Measurements from ENCODE around the gene IRAK2. TPM values are rescaled to one million over a fixed set of nuclear protein-coding genes. Genes with fewer than 3 reads are reported as not detected.

IRAK2 gene
- total and polyA plus RNA-seq, 2 of the 8 experiments (the other 6 are each of a cell fraction or from before 2014, with no cell fraction given) = 1.5 TPM

DNA sequence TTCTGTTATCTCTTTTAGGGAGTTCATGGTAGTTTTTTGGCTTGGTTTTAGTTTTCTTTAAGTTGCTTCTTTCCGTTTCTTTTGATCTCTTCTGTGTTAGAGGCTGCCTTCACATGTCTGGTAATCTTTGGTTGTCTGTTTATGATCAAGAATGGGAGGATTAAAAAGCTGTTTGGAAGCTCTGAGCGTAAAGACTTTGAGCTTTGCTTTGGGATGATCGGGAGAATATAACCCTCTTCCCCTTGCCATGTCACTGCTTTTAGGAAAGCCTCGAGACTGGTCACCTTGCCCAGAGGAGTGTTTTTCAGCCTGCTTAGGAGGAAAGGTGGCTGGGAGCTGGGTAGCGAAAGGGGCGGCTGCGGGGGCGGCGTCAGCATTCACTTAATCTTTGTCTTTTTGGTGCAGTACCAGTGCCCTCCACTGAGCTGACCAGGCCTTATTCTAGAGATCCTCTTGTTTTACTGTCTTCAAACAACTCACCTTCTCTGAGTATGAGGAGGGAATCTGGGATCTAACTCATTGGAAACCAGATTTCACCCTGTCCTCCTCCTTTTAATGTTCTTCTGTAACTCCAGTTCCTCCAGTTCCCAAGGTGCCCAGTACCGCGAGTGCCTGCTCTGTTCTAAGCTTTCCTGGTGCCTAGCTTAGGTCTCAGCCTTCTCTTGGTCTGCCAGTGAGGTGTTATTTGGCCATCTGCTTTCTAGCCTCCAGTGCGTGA is 99.1 kb downstream of the IRAK2 start:
- Histone ChIP-seq H3K23me2 (ENCODE audit: low read depth, low read length) (no peaks in the 10 kb centered on the region), H3K79me1 (ENCODE audit: low read depth, low read length) (no peaks in the 10 kb centered on the region), H4K91ac (replicated peaks; ENCODE audit: insufficient read length, low read length) (no peak overlapping the region), H3K14ac (ENCODE audit: insufficient read length) (no peak overlapping the region), H3K4me1 (replicated peaks in 1 of 4; ENCODE audit: control insufficient read depth in 3 of 4, insufficient read depth in 4 of 4, low read length in 3 of 4) (no peaks in the 10 kb centered on the region; a peak in 2 of 7 replicates), H2BK12ac (ENCODE audit: low read depth, low read length) (peak overlapping the region; percentile 81; the same call in 1 of the 2 replicates), H3K9ac (replicated peaks in 1 of 4; ENCODE audit: extremely low read depth in 1 of 4, low read depth in 3 of 4, low read length in 3 of 4) (no peak overlapping the region; a peak in 1 of 7 replicates), H4K8ac (ENCODE audit: extremely low read depth, insufficient read depth, low read length) (no peak overlapping the region), H3K23ac (ENCODE audit: insufficient read length) (no peak overlapping the region), H3K9me3 (ENCODE audit: insufficient read depth in 2 of 2, low read depth in 1 of 2, low read length in 1 of 2) (no peaks in the 10 kb centered on the region), H3K4me3 (ENCODE audit: extremely low read depth in 1 of 4, insufficient read depth in 2 of 4, low read depth in 3 of 4, low read length in 4 of 4) (no peak overlapping the region), H3K56ac (replicated peaks; ENCODE audit: insufficient read length, low read depth, low read length) (no peak overlapping the region), H2AK5ac (ENCODE audit: low read depth, low read length) (no peak overlapping the region), H3K4ac (replicated peaks; ENCODE audit: insufficient read length, low read depth, low read length) (peak overlapping the region; percentile 50), H3K27ac (ENCODE audit: low read depth, low read length) (no peak overlapping the region), H2BK15ac (ENCODE audit: low read length) (no peak overlapping the region), H3K79me2 (ENCODE audit: control insufficient read depth in 1 of 2, insufficient read depth in 2 of 2, low read length in 2 of 2) (peaks cover 0 to 38% of the 10 kb centered on the region in 2 experiments; a peak in 2 of 4 replicates), H2BK5ac (ENCODE audit: low read depth, low read length) (no peak overlapping the region), H3K27me3 (replicated peaks in 1 of 4; ENCODE audit: control insufficient read depth in 3 of 4, extremely low read depth in 1 of 4, insufficient read depth in 3 of 4, low read length in 3 of 4) (no peaks in the 10 kb centered on the region), H3K4me2 (ENCODE audit: insufficient read depth in 1 of 2, low read depth in 2 of 2, low read length in 2 of 2) (peak overlapping the region; percentile 15 to 20; a peak in 2 of 4 replicates), H2BK120ac (replicated peaks; ENCODE audit: low read depth, low read length) (no peak overlapping the region), H2AFZ (ENCODE audit: low read length) (0 out of 2 replicates have a peak overlapping the region, but pooled peaks have one; percentile 13), H2BK20ac (ENCODE audit: low read length) (no peak overlapping the region), H4K20me1 (replicated peaks in 1 of 2; ENCODE audit: control insufficient read depth in 1 of 2, insufficient read depth in 2 of 2, low read length in 2 of 2) (peaks cover 1 to 4% of the 10 kb centered on the region in 2 experiments), H3K18ac (ENCODE audit: extremely low read depth, low read length) (no peak overlapping the region), H4K5ac (ENCODE audit: insufficient read length, low read depth, low read length) (no peak overlapping the region), H3K36me3 (ENCODE audit: control insufficient read depth in 2 of 4, insufficient read depth in 4 of 4, low read length in 3 of 4) (peaks cover 2 to 33% (median 14%) of the 10 kb centered on the region in 4 experiments; a peak in 6 of 8 replicates)
- DNase-seq (ENCODE audit: low read depth in 1 of 2, low spot score in 2 of 2) (peak in 1 of 2 experiments; percentile 81), FAIRE-seq (peak; percentile 50)
- WGBS, 2 experiments (ENCODE audit: extremely low coverage in 1 of 2, insufficient coverage in 1 of 2, insufficient read length in 1 of 2, insufficient replicate concordance in 2 of 2, low coverage in 1 of 2, low lambda C conversion rate in 2 of 2, missing lambda C conversion rate in 1 of 2) = 53% methylated on average over 12 of the region's 12 CpGs; no CpG with 5 or more reads in 1 of the 2 experiments
- ChIA-PET CTCF (ENCODE audit: partially characterized antibody) (interaction anchor here (0.6 to 3.6 kb wide), 39 partner anchors 9 to 622 kb away, joined by 3 to 29 read pairs (median 4); partner anchors contain the start of genes GHRL, SEC13, TATDN2 and VHL), POLR2A (ENCODE audit: partially characterized antibody) (interaction anchor here (0.6 to 3.7 kb wide), 5 partner anchors 10 to 80 kb away, joined by 3 to 26 read pairs (median 4); partner anchors contain the start of gene TATDN2)
- TF ChIP-seq SP2 (IDR thresholded peaks at IDR 0.05; ENCODE audit: low read length) (no peak), JUND (IDR thresholded peaks at IDR 0.05; ENCODE audit: low read length) (no peak), JUN (IDR thresholded peaks at IDR 0.05; ENCODE audit: low read depth, low read length) (no peak), TCF12 (IDR thresholded peaks at IDR 0.05; ENCODE audit: low read depth, low read length) (no peak), GABPA (IDR thresholded peaks at IDR 0.05; ENCODE audit: borderline replicate concordance, insufficient read depth, low read length) (no peak), TEAD4 (IDR thresholded peaks at IDR 0.05; ENCODE audit: low read depth, low read length) (no peak), BRCA1 (IDR thresholded peaks at IDR 0.05; ENCODE audit: low read depth, low read length) (no peak), RXRA (IDR thresholded peaks at IDR 0.05; ENCODE audit: insufficient read depth, low read depth, low read length) (no peak), RAD21 (IDR thresholded peaks at IDR 0.05 in 1 of 2, conservative IDR thresholded peaks at IDR 0.05 in 1 of 2; ENCODE audit: low read depth in 2 of 2, low read length in 2 of 2) (peak; percentile 38 to 40; a peak in 3 of 4 replicates), GTF2F1 (IDR thresholded peaks at IDR 0.05; ENCODE audit: borderline replicate concordance, low read depth, low read length) (no peak)
- TF ChIP-seq, protein P1, sequence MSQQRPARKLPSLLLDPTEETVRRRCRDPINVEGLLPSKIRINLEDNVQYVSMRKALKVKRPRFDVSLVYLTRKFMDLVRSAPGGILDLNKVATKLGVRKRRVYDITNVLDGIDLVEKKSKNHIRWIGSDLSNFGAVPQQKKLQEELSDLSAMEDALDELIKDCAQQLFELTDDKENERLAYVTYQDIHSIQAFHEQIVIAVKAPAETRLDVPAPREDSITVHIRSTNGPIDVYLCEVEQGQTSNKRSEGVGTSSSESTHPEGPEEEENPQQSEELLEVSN (IDR thresholded peaks at IDR 0.05) = 0 out of 2 replicates have a peak, but pooled peaks have one; percentile 37

All from H1 (cell line).